NK-92 (cell line): ENCODE results near the gene SNX10.
"Not testable (repeated sequence)": the region's sequence is repeated elsewhere in the genome, so short reads cannot be mapped to it uniquely, and the experiment has no call there.

Experiments
- DNase-seq: peaks from one replicate; lab custom pipeline; 2025; ENCODE audit not compliant: unreplicated experiment; lab: John Stamatoyannopoulos, UW

The SNX10 gene

GRCh38 chr7:26291699-26292538, at the start of gene SNX10:
TSS of gene SNX10 (plus strand) at chr7:26291862. CDS start at chr7:26346443, 54,581 bp downstream.
- DNase-seq = no peak

- no peak for DNase-seq
These were observed 46.5 kb upstream of the SNX10 start for GRCh38 chr7:26245150-26245549.

GRCh38 chr7:26250239-26250638, 41.4 kb upstream of the SNX10 start:
- DNase-seq = no peak

GRCh38 chr7:26261866-26262265, 29.8 kb upstream of the SNX10 start:
- not testable (repeated sequence) for DNase-seq

- DNase-seq = no peak
These were observed 26.6 kb upstream of the SNX10 start for GRCh38 chr7:26265065-26265464.

GRCh38 chr7:26265499-26266075, 26.1 kb upstream of the SNX10 start:
- DNase-seq = no peak

GRCh38 chr7:26267601-26268166, 24.0 kb upstream of the SNX10 start:
- DNase-seq = no peak

GRCh38 chr7:26275213-26275612, 16.4 kb upstream of the SNX10 start:
- DNase-seq = no peak

GRCh38 chr7:26278770-26279169, 12.9 kb upstream of the SNX10 start:
- no peak for DNase-seq

- DNase-seq = no peak
These were observed 12.3 kb upstream of the SNX10 start for GRCh38 chr7:26279405-26279804.

- DNase-seq = no peak
These were observed 11.6 kb upstream of the SNX10 start for GRCh38 chr7:26280097-26280496.

- DNase-seq = no peak
These were observed 10.9 kb upstream of the SNX10 start for GRCh38 chr7:26280723-26281122.

- no peak for DNase-seq
These were observed 7.2 kb upstream of the SNX10 start for GRCh38 chr7:26284477-26284876.

- no peak for DNase-seq
These were observed 6.5 kb upstream of the SNX10 start for GRCh38 chr7:26284995-26285632.

GRCh38 chr7:26286157-26286556, 5.5 kb upstream of the SNX10 start:
- no peak for DNase-seq

GRCh38 chr7:26288126-26288525, 3.5 kb upstream of the SNX10 start:
- DNase-seq = not testable (repeated sequence)

GRCh38 chr7:26291251-26291650, 411 bp upstream of the SNX10 start:
- DNase-seq = no peak

- no peak for DNase-seq
These were observed 1.3 kb downstream of the SNX10 start for GRCh38 chr7:26292768-26293560.

- DNase-seq = no peak
These were observed 2.1 kb downstream of the SNX10 start for GRCh38 chr7:26293569-26294308.

GRCh38 chr7:26295015-26295414, 3.4 kb downstream of the SNX10 start:
- DNase-seq = no peak
